Measurements from ENCODE around the gene THAP4.

Gene THAP4

GRCh38 chr2:241632478-241633325 is 4.3 kb downstream of the THAP4 start:
- TF ChIP-seq CTCF (IDR thresholded peaks at IDR 0.05), result no peak

GRCh38 chr2:241629762-241630435 is 7.1 kb downstream of the THAP4 start:
- TF ChIP-seq CTCF (IDR thresholded peaks at IDR 0.05), result no peak

DNA sequence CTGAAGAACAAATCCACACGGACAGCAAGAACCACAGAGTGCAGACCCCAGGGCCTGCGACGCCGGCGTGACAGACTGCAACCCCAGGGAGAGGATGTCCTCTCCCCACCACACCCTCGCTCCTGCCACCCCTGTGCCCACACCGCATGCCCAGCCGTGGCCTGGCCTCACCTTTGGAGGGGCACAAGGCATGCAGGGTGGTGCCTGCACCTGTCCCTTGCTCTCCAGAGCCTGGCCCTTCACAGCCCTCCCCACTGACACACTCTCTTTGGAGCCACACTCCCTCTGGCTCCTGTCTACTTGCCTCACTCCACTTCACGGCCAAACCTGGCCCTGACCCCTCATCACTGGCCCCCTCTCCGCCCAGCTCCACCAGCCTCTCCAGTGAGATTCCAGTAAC is 9.3 kb downstream of the THAP4 start:
- no peak for TF ChIP-seq CTCF (IDR thresholded peaks at IDR 0.05)

DNA sequence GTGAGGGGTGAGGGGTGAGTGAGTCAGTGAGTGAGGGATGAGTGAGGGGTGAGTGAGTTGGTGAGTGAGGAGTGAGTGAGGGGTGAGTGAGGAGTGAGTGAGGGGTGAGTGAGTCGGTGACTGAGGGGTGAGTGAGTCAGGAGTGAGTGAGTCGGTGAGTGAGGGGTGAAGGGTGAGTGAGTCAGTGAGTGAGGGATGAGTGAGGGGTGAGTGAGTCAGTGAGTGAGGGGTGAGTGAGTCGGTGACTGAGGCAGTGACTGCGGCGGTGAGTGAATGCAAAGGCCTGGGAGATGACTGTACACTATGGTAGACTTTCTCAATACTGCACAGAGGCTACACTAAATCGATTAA is 16.6 kb downstream of the THAP4 start:
- no peak for TF ChIP-seq CTCF (IDR thresholded peaks at IDR 0.05)

DNA sequence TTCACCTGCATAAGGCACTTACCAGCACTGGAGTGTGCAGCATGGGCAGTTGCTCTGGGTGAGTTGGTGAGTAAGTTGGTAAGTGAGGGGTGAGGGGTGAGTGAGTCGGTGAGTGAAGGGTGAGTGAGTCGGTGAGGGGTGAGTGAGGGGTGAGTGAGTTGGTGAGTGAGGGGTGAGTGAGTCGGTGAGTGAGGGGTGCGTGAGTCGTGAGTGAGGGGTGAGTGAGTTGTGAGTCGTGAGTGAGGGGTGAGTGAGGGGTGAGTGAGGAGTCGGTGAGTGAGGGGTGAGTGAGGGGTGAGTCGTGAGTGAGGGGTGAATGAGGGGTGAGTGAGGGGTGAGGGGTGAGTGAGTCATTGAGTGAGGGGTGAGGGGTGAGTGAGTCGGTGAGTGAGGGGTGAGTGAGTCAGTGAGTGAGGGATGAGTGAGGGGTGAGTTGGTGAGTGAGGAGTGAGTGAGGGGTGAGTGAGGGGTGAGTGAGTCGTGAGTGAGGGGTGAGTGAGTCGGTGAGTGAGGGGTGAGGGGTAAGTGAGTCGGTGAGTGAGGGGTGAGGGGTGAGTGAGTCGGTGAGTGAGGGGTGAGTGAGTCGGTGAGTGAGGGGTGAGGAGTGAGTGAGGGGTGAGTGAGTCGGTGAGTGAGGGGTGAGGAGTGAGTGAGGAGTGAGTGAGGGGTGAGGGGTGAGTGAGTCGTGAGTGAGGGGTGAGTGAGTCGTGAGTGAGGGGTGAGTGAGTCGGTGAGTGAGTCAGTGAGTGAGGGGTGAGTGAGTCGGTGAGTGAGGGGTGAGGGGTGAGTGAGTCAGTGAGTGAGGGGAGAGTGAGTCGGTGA is 17.1 kb downstream of the THAP4 start:
- no peak for TF ChIP-seq CTCF (IDR thresholded peaks at IDR 0.05)

- TF ChIP-seq CTCF (IDR thresholded peaks at IDR 0.05), result no peak
Measured at GRCh38 chr2:241618829-241619228, 18.1 kb downstream of the THAP4 start.

DNA sequence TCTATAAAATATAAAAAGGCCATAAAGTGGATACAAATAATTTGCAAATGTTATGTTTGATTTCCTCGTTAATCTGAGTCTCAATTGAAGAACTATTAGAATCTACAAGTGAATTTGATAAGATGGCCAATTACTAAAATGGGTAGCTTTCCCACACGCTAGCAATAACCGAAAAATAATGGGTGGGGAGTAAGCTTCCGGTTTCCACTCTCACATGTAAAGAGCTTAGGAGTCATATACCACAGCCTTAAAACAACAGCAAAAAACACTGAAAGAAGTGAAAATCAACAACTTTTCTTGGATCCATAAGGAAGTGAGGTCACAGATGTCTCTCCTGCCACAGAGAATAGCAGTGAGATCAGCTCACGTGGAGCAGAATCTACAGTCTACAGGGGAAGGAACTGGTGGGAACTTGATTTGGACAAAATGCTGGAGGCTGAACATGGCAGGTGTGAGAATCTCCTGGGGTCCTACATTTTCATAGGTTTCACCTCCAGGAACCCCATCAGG is 18.6 kb downstream of the THAP4 start:
- TF ChIP-seq CTCF (IDR thresholded peaks at IDR 0.05), result no peak

Measured in LNCAP (cell line).